Endothelial cell (in vitro differentiated cells): ENCODE measurements around the gene SLC4A11. TPM values are rescaled to one million over a fixed set of nuclear protein-coding genes. Genes with fewer than 3 reads are reported as not detected.

Experiments used
- DNase-seq: peaks from one replicate; pipeline ENCODE4 v3.0.0; 2021; ENCODE audit warnings: low spot score
- H3K27ac Mint-ChIP-seq: one replicate; pipeline ENCODE4 v1.8.0; 2021; ENCODE audit warnings: mixed read lengths, inconsistent platforms; ENCODE audit not compliant: unreplicated experiment
- H3K27me3 Mint-ChIP-seq: one replicate; pipeline ENCODE4 v1.8.0; 2021; ENCODE audit warnings: mild to moderate bottlenecking, moderate library complexity, mixed read lengths, inconsistent platforms; ENCODE audit not compliant: unreplicated experiment
- H3K36me3 Mint-ChIP-seq: one replicate; pipeline ENCODE4 v1.8.0; 2021; ENCODE audit warnings: mild to moderate bottlenecking, low read depth, mixed read lengths, inconsistent platforms; ENCODE audit not compliant: unreplicated experiment
- H3K4me1 Mint-ChIP-seq: one replicate; pipeline ENCODE4 v1.8.0; 2021; ENCODE audit warnings: mild to moderate bottlenecking, mixed read lengths, inconsistent platforms; ENCODE audit not compliant: unreplicated experiment
- H3K4me3 Mint-ChIP-seq: one replicate; pipeline ENCODE4 v1.8.0; 2021; ENCODE audit warnings: mild to moderate bottlenecking, mixed read lengths, inconsistent platforms; ENCODE audit not compliant: unreplicated experiment
- H3K9me3 Mint-ChIP-seq: one replicate; pipeline ENCODE4 v1.8.0; 2021; ENCODE audit warnings: mixed read lengths, inconsistent platforms; ENCODE audit not compliant: unreplicated experiment
- CTCF ChIP-seq: fragments of 200-600 bp; sonication (generic); IDR thresholded peaks from one replicate; pipeline ENCODE4 v1.5.0; 2021; ENCODE audit warnings: antibody characterized with exemption; ENCODE audit not compliant: unreplicated experiment
- long read RNA-seq: library from polyadenylated mRNA; unstranded; transcript quantifications from one replicate; pipeline ENCODE4 v2.0.0, GENCODE V29; 2020; ENCODE audit not compliant: unreplicated experiment
- total RNA-seq: library from RNA; stranded (reverse); fragmentation: NEBNext Ultra II Directional; extraction: Animal tissue kit (Norgen Biotek cat#: 25700); gene quantifications from one replicate; pipeline ENCODE4 v1.2.1, GENCODE V29; 2021; ENCODE audit not compliant: unreplicated experiment

Gene SLC4A11
- 30.6 TPM for total RNA-seq
- long read RNA-seq, partial matches to known transcripts, result 1 of 3 reads
- long read RNA-seq, other reads (novel, unspliced or antisense), result 2 of 3 reads

- H3K27ac Mint-ChIP-seq, result peak within 1 kb of the TSS; percentile 31
- peaks cover 21% of the 10 kb centered on the region for H3K27me3 Mint-ChIP-seq
- no peak for TF ChIP-seq CTCF
- peaks cover 13% of the 10 kb centered on the region for H3K36me3 Mint-ChIP-seq
- peaks cover 17% of the 10 kb centered on the region for H3K4me1 Mint-ChIP-seq
- H3K4me3 Mint-ChIP-seq, result peak within 1 kb of the TSS; percentile 95
- peak; percentile 53 for DNase-seq
- H3K9me3 Mint-ChIP-seq, result no peaks in the 10 kb centered on the region
Measured at GRCh38 chr20:3239026-3239866, at the start of gene SLC4A11. Gene SLC4A11, minus strand, starts transcription at chr20:3239190. Its CDS starts 53 bp downstream, at chr20:3239137.

DNA sequence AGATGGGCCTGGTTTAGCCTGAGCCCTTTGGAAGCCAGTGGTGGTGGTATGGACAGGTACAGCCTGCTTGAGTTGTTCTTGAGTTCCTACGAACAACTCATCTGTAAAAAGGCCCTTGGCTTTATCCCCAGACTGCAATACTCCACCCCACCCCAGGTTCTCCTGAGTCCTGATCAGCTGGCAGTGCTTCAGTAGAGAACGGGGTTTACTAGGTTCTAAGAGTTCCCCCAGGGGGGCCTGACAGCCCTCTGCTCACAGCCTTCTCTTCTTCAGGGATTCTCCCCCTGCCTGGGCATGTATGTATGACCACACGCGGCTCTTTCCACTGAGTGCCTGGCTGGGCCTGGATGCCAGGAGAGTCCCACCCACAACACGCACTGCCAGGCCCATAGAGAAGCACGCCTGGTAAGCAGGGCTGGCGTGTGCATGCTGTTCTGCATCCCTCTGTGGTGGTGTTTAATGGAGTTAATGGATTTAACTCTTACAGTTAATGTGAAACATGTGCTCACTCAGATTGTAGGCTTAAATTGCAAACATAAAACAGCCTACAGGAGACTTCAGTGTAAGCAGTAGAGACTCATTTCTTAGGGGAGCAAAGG, 44.3 kb upstream of the SLC4A11 start:
- no peak for TF ChIP-seq CTCF
- no peak for DNase-seq
- Mint-ChIP-seq H3K36me3 (peaks cover 37% of the 10 kb centered on the region), H3K4me3 (no peak overlapping the region), H3K27ac (no peak overlapping the region), H3K27me3 (peaks cover 5% of the 10 kb centered on the region), H3K9me3 (no peaks in the 10 kb centered on the region), H3K4me1 (no peaks in the 10 kb centered on the region)

DNA sequence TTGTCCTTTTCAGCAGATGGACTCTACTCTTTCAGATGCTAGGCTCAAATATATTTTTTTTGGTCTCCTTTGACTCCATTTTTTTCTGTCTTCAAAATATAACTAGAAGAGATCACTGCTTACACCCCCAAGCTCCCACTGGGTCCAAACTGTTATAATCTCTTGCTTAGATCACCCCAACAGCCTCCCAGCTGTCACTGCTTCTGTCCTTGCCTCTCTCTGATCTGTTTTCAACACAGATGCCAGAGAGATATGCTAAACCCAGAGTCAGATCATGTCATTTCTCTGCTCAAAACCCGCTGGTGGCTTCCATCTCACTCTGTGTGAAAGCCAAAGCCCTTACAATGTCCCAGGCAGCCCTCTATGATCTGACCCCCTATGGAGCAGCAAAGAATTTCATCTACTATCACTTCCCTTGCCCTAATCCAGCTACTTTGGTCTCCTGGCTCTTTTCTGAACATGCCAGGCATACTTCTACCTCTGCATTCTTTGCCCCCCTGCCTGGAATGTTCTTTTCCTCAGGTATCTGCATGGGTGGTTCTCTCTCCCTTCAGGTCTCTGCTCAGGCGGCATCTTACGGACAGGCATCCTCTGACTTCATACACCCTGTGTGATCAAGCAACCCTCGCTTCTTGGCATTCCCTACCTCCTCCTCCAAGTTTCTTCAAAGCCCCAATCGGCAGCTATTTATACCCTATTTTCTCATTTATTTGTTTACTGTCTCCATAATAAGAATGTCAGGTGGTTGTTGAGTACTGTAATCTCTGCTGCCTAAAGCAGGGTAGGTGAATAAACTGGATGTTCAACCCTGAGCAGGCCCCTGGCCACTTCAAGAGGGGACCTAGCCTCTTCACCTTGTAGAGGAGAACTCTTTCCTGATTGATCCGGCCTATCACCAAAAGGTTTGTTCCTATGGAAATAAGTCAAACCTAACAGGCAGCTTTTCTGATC, 43.6 kb upstream of the SLC4A11 start:
- H3K4me1 Mint-ChIP-seq, result no peaks in the 10 kb centered on the region
- TF ChIP-seq CTCF, result no peak
- H3K27me3 Mint-ChIP-seq, result peaks cover 5% of the 10 kb centered on the region
- no peak overlapping the region for H3K4me3 Mint-ChIP-seq
- DNase-seq, result no peak
- H3K9me3 Mint-ChIP-seq, result no peaks in the 10 kb centered on the region
- no peak overlapping the region for H3K27ac Mint-ChIP-seq
- peaks cover 42% of the 10 kb centered on the region for H3K36me3 Mint-ChIP-seq

DNA sequence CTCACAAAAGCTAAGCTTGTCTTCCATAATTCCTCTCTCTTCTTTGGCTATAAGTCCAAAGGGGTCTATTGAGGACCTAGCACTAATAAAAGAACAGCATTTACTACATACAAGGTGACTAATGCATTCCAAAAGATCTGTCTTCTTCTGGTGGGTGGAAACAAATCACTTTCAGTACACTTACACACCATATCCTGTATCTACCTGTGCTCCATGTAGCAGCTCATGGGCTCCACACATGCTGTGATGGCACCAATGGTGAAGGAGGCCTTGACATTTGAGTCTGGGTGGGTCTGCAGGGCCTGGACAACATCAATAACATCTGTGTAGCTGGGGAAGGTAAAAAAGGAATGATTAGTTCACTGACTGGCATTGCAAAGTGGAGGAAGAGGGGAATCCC, 42.4 kb upstream of the SLC4A11 start:
- H3K27ac Mint-ChIP-seq, result no peak overlapping the region
- no peaks in the 10 kb centered on the region for H3K9me3 Mint-ChIP-seq
- DNase-seq, result no peak
- no peaks in the 10 kb centered on the region for H3K4me1 Mint-ChIP-seq
- H3K36me3 Mint-ChIP-seq, result peaks cover 52% of the 10 kb centered on the region
- no peak for TF ChIP-seq CTCF
- H3K27me3 Mint-ChIP-seq, result peaks cover 5% of the 10 kb centered on the region
- no peak overlapping the region for H3K4me3 Mint-ChIP-seq
